Stimulated activated CD4-positive, alpha-beta T cell treated with anti-CD3 and anti-CD28 coated beads, Interleukin-12 subunit alpha, Interleukin-12 subunit beta, amount 100 ng/mL, for 24 hours (primary cell): ENCODE results near the gene C12orf76.
A peak's percentile ranks its signal among the peaks of the same experiment; 100 is the strongest.

Source experiments
- DNase-seq, 2 experiments: peaks; one replicate each; pipeline ENCODE4 v3.0.0-alpha.2; 2020; ENCODE audit warnings: low read depth in 2 of 2

Gene C12orf76

GRCh38 chr12:109995686-109996482, 52.4 kb downstream of the C12orf76 start, which contains the start of gene GIT2:
TSS of gene GIT2 (minus strand) at chr12:109996368. CDS start at chr12:109996224, 144 bp downstream.
- peak; percentile 85 to 89 for DNase-seq

DNA sequence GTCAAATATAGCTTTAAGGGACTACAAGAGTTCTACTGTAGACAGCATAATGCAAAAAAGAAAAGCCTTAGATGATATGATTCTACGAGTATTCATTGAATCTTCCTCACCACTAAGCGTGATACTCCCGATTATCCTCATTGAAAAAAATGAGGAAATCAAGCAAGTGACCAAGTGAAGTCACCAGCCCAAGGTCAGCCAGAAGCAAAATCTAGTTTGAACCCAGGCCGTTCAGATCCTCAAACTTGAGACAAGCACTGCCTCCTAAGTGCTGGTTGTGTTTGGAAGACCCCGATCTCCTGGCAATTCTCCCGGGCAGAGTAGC, 53.0 kb downstream of the C12orf76 start:
- no peak for DNase-seq

DNA sequence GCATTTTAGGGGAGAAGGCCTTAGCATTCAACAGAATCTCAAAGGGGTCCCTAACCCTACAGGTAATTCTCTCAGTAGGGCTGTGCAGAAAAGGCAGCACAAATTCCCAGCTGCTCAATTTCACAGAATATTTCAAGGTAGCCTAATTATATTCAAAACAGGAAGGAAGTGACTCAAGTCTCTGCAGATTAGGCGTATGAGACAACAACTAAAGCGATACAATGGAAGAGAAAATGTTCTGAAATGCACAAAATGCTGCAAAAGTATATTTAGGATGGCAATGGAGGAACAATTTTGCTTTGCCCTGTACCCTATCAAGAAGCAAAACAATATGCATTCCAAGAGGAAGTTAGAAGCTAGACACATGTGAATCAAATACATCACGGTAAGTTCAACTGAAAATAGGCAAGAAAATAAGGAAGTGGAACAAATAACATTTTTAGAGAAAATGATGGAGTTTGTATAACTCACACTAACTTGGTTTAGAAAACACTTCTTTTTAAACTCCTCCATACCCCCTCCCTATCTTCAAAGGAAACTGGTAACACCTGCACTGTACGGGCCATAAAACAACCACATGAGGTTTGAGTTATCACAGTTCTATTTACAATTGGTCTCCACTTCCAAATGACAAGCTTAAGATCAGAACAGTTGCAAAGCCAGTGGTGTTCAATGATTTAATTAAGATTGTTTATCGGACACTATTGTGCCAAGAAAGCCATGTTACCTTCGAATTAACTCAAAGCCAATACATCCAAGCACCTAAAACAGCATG, 53.7 kb downstream of the C12orf76 start:
- DNase-seq = no peak

- no peak for DNase-seq
Measured at GRCh38 chr12:109993091-109993490, 55.2 kb downstream of the C12orf76 start.

GRCh38 chr12:109991586-109991985, 56.7 kb downstream of the C12orf76 start:
- no peak for DNase-seq
